BE2C (cell line): ENCODE data around the gene FNDC11.

ENCODE experiments used
- DNase-seq: peaks from one replicate; pipeline ENCODE4 v3.0.0-alpha.2; 2020
- H3K27me3 ChIP-seq: fragments of 250-450 bp; sonication (Bioruptor Pico); 2 replicates; pipeline ENCODE4 v1.5.1; 2020; ENCODE audit warnings: mild to moderate bottlenecking
- H3K36me3 ChIP-seq: fragments of 250-450 bp; sonication (Bioruptor Pico); 2 replicates; pipeline ENCODE4 v1.5.1; 2020; ENCODE audit warnings: mild to moderate bottlenecking
- H3K4me1 ChIP-seq: fragments of 250-450 bp; sonication (Bioruptor Pico); 2 replicates; pipeline ENCODE4 v1.5.1; 2020
- H3K4me3 ChIP-seq: 2 replicates; pipeline ENCODE4 v1.5.1; 2011; ENCODE audit warnings: low read depth, low read length
- H3K9me3 ChIP-seq: fragments of 250-450 bp; sonication (Bioruptor Pico); 2 replicates; pipeline ENCODE4 v1.5.1; 2020
- TF ChIP-seq, protein P1 (sequence below): IDR thresholded peaks from 2 replicates; pipeline ENCODE4 v1.5.1; 2012; ENCODE audit warnings: mild to moderate bottlenecking, low read depth, low read length

Gene FNDC11

DNA sequence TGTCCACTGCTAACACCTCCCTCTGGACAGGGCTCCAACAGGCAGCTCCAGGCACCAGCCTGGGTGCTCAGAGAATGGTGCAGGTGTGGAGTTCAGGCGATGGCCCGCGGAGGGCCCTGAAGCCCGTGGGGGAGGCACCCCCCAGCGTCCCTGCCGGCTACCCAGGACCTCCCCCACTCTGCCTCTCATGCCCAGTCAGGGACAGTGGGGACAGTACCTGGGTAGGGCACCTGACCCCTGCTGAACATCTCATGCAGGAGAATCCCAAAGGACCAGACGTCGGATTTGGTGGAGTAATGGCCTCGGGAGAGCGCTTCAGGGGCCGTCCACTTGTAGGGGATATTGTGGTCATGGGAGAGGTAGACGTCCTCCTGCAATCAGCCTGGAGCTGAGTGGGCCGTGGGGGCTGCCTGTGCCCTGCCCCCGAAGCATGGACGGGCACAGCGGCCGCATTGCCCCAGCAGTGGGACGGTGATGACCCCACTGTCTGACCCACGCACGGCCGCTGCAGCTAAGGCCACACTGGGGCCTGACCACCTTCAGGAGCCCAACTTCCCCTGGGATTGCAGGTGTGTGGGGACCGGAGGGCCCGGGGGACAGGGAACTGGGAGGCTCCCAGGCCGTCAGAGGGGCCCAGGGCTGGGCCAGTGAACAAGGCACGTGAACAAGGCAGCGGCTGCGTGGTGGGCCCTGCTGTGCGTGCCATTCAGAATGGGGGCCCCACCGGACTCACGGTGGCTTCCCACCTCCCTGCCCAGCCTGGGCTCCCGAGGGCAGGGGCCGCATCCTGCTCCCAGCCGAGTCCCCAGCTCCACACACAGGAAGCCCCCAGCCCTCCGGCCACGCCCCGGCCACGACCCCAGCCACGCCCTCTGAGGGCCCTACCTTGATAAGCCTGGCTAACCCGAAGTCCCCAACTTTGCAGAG is 23.8 kb upstream of the FNDC11 start:
- Histone ChIP-seq H3K4me1 (no peaks in the 10 kb centered on the region), H3K9me3 (no peaks in the 10 kb centered on the region), H3K4me3 (no peak overlapping the region), H3K27me3 (no peaks in the 10 kb centered on the region), H3K36me3 (no peaks in the 10 kb centered on the region)
- peak; percentile 12 for DNase-seq
- TF ChIP-seq, protein P1, sequence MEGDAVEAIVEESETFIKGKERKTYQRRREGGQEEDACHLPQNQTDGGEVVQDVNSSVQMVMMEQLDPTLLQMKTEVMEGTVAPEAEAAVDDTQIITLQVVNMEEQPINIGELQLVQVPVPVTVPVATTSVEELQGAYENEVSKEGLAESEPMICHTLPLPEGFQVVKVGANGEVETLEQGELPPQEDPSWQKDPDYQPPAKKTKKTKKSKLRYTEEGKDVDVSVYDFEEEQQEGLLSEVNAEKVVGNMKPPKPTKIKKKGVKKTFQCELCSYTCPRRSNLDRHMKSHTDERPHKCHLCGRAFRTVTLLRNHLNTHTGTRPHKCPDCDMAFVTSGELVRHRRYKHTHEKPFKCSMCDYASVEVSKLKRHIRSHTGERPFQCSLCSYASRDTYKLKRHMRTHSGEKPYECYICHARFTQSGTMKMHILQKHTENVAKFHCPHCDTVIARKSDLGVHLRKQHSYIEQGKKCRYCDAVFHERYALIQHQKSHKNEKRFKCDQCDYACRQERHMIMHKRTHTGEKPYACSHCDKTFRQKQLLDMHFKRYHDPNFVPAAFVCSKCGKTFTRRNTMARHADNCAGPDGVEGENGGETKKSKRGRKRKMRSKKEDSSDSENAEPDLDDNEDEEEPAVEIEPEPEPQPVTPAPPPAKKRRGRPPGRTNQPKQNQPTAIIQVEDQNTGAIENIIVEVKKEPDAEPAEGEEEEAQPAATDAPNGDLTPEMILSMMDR: no peak

DNA sequence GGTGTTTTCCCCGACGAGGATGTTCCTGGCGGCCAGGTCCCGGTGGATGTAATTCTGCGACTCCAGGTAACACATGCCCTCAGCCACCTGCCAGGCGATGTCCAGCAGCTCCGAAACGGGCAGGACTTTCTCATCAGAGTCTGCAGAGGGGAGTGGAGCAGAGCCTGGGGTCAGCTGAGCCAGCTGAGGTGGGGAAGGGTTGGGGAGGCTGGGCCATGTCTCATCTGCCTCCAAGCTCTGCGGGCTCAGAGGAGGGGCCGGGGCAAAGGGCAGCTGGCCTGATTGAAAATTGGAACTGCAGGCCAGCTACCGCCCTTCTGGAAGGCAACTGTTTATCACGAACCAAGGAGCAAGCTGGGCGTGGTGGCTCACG is 23.2 kb upstream of the FNDC11 start:
- no peaks in the 10 kb centered on the region for H3K4me1 ChIP-seq
- no peak overlapping the region for H3K4me3 ChIP-seq
- no peaks in the 10 kb centered on the region for H3K27me3 ChIP-seq
- DNase-seq: peak; percentile 5
- TF ChIP-seq, protein P1: no peak
- no peaks in the 10 kb centered on the region for H3K36me3 ChIP-seq
- H3K9me3 ChIP-seq: no peaks in the 10 kb centered on the region

DNA sequence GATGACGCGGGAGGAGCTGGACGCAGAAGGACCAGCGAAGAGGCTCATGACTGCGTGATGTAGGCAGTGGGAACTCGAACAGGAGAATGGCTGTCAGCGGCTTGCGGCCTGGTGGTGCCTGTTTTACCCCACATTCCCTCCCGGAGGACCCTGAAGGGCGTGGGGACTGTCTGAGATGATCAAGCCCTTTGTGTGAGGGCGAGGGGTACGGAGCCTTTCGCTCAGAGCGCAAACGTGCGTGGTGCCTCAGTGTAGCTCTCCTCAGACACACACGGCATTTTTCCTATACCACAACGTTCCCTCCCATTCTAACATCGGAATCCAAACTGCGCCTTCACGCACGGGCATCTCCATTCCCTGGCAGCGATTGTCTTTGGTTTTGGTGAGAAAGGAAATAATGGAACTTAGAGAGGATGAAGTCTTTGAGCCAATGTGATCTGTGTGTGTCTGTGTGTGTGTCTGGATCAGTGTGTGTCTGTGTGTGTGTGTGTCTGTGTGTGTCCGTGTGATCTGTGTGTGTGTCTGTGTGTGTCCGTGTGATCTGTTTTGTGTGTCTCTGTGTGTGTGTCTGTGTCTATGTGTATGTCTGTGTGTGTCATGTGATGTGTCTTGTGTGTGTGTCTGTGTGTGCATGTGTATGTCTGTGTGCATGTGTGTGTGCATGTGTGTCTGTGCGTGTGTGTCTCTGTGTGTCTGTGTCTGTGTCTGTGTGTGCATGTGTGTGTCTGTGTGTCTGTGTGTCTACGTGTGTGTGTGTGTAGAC is 22.1 kb upstream of the FNDC11 start:
- H3K4me1 ChIP-seq: peaks cover 4% of the 10 kb centered on the region
- H3K27me3 ChIP-seq: no peaks in the 10 kb centered on the region

DNA sequence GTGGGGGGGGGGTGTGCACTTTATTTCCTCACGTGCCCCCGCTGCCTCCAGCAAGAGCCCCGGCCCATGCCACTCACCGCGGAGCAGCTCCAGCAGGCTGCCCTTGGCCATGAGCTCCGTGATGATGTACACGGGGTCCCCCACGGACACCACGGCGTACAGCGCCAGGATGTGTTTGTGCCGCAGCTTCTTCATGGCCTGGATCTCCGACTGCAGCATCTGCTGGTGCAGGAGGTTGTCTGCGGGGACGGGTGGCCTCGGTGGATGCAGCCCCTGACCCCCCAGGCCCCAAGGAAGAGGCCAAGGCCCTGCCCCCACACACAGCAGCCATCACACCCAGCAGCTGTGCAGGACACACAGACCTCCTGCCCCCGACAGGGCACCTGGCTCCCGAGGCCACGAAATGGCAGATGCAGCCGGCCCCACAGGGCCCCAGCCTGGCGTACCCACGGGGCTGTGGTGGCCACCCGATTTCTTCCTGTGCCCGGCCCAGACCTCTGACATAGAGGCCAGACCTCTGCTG is 21.4 kb upstream of the FNDC11 start:
- H3K4me1 ChIP-seq: peaks cover 4% of the 10 kb centered on the region
- no peaks in the 10 kb centered on the region for H3K9me3 ChIP-seq
- no peaks in the 10 kb centered on the region for H3K27me3 ChIP-seq
- H3K36me3 ChIP-seq: no peaks in the 10 kb centered on the region
- TF ChIP-seq, protein P1: no peak
- peak; percentile 8 for DNase-seq
- no peak overlapping the region for H3K4me3 ChIP-seq

More for the DNA sequence above, 22.1 kb upstream of the FNDC11 start:
- H3K36me3 ChIP-seq: no peaks in the 10 kb centered on the region
- H3K4me3 ChIP-seq: no peak overlapping the region
- DNase-seq: peak; percentile 14
- TF ChIP-seq, protein P1: no peak
- no peaks in the 10 kb centered on the region for H3K9me3 ChIP-seq

DNA sequence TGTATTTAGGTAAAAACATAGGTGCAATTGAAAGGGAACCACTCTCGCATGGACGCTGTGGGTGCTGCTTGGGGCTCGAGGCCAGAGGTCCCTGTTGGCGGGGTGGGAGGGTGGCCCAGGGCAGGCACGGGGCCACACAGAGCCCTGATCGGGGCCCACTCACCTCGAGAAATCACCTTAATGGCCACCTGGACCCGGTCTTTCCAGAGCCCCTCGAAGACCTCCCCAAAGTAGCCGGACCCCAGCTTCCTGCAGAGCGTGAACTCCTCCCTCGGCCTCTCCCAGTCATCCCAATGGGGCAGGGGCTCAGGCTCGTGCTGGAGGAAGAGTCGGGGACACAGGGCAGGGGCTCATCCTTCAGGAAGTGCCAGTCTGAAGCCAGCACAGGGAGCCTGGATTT is 20.6 kb upstream of the FNDC11 start:
- TF ChIP-seq, protein P1: no peak
- no peaks in the 10 kb centered on the region for H3K27me3 ChIP-seq
- no peaks in the 10 kb centered on the region for H3K36me3 ChIP-seq
- H3K9me3 ChIP-seq: no peaks in the 10 kb centered on the region
- peaks cover 4% of the 10 kb centered on the region for H3K4me1 ChIP-seq
- no peak overlapping the region for H3K4me3 ChIP-seq
- DNase-seq: peak; percentile 5
